ENCODE data around the gene HBG2.

HBG2 gene

GRCh38 chr11:5293028-5293427 lies 38.4 kb upstream of the HBG2 start:
- DNase-seq (ENCODE audit: insufficient read length, low spot score) (no peak), FAIRE-seq (no peak)
- TF ChIP-seq CTCF (IDR thresholded peaks at IDR 0.05; ENCODE audit: insufficient read depth, missing control alignments) = no peak

GRCh38 chr11:5291207-5291838 lies 36.7 kb upstream of the HBG2 start:
- DNase-seq (ENCODE audit: insufficient read length, low spot score) = no peak
- no peak for TF ChIP-seq CTCF (IDR thresholded peaks at IDR 0.05; ENCODE audit: insufficient read depth, missing control alignments)
- no peak for FAIRE-seq

- no peak for DNase-seq (ENCODE audit: insufficient read length, low spot score)
- TF ChIP-seq CTCF (IDR thresholded peaks at IDR 0.05; ENCODE audit: insufficient read depth, missing control alignments) = no peak
- FAIRE-seq = no peak
These were observed 35.5 kb upstream of the HBG2 start for GRCh38 chr11:5290106-5290505.

- FAIRE-seq (no peak), DNase-seq (ENCODE audit: insufficient read length, low spot score) (no peak)
- no peak for TF ChIP-seq CTCF (IDR thresholded peaks at IDR 0.05; ENCODE audit: insufficient read depth, missing control alignments)
These were observed 35.1 kb upstream of the HBG2 start for GRCh38 chr11:5289696-5290095.

GRCh38 chr11:5288906-5289550 lies 34.4 kb upstream of the HBG2 start:
- DNase-seq (ENCODE audit: insufficient read length, low spot score) = no peak
- no peak for FAIRE-seq
- no peak for TF ChIP-seq CTCF (IDR thresholded peaks at IDR 0.05; ENCODE audit: insufficient read depth, missing control alignments)

GRCh38 chr11:5288108-5288905 lies 33.7 kb upstream of the HBG2 start:
- no peak for DNase-seq (ENCODE audit: insufficient read length, low spot score)
- no peak for TF ChIP-seq CTCF (IDR thresholded peaks at IDR 0.05; ENCODE audit: insufficient read depth, missing control alignments)
- no peak for FAIRE-seq

Measured in D721Med (cell line).